ENCODE measurements around the gene TMEM175.

- TF ChIP-seq CTCF (conservative IDR thresholded peaks at IDR 0.05; ENCODE audit: low read depth, low read length) (no peak), EZH2 (IDR thresholded peaks at IDR 0.05; ENCODE audit: low read length, unreplicated experiment) (no peak), EZH2phosphoT487 (IDR thresholded peaks at IDR 0.05; ENCODE audit: borderline replicate concordance, low read length) (no peak)
Observed at GRCh38 chr4:965048-965765, 32.9 kb downstream of the TMEM175 start.

All from PC-3 (cell line).